Measurements from ENCODE around the gene TEX44. TPM values are rescaled to one million over a fixed set of nuclear protein-coding genes. Genes with fewer than 3 reads are reported as not detected.

The TEX44 gene
- total RNA-seq, 4 donors from 2014 or later = not detected

- H3K27ac ChIP-seq = peak overlapping the region; percentile 11 to 52
- TF ChIP-seq POLR2A (IDR thresholded peaks at IDR 0.05) (no peak), CTCF (IDR thresholded peaks at IDR 0.05) (no peak)
- no peaks in the 10 kb centered on the region for H3K36me3 ChIP-seq
- no peak overlapping the region for H3K4me3 ChIP-seq
- no peaks in the 10 kb centered on the region for H3K9me3 ChIP-seq
- no peaks in the 10 kb centered on the region for H3K27me3 ChIP-seq
- intact Hi-C loops (cut with DNase I; ENCODE audit: low total_unique reads) = no loop called here
- no peaks in the 10 kb centered on the region for H3K4me1 ChIP-seq
- no peak for DNase-seq
Measured at GRCh38 chr2:231634951-231635875, 42.5 kb downstream of the TEX44 start.

GRCh38 chr2:231640241-231640640 lies 47.6 kb downstream of the TEX44 start:
- intact Hi-C loops (cut with DNase I; ENCODE audit: low total_unique reads) = no loop called here
- Histone ChIP-seq H3K4me3 (no peak overlapping the region), H3K27me3 (no peaks in the 10 kb centered on the region), H3K9me3 (no peaks in the 10 kb centered on the region), H3K4me1 (peaks cover 6 to 9% of the 10 kb centered on the region in 2 donors), H3K36me3 (no peaks in the 10 kb centered on the region), H3K27ac (peak overlapping the region; percentile 81 to 82)
- DNase-seq = no peak
- TF ChIP-seq POLR2A (IDR thresholded peaks at IDR 0.05) (no peak), CTCF (IDR thresholded peaks at IDR 0.05) (no peak)

- TF ChIP-seq POLR2A (IDR thresholded peaks at IDR 0.05) (peak in 1 of 2 donors; percentile 14), CTCF (IDR thresholded peaks at IDR 0.05) (peak in 1 of 4 experiments; percentile 9)
- Histone ChIP-seq H3K36me3 (no peaks in the 10 kb centered on the region), H3K27me3 (no peaks in the 10 kb centered on the region), H3K27ac (peak overlapping the region; percentile 81 to 82), H3K9me3 (no peaks in the 10 kb centered on the region), H3K4me3 (no peak overlapping the region), H3K4me1 (peaks cover 6 to 9% of the 10 kb centered on the region in 2 donors)
- DNase-seq = peak; percentile 42 to 64
- intact Hi-C loops (cut with DNase I; ENCODE audit: low total_unique reads) = no loop called here
Measured at GRCh38 chr2:231640641-231641111, 48.0 kb downstream of the TEX44 start.

GRCh38 chr2:231642631-231643494 lies 50.2 kb downstream of the TEX44 start:
- intact Hi-C loops (cut with DNase I; ENCODE audit: low total_unique reads) = no loop called here
- Histone ChIP-seq H3K4me3 (peak overlapping the region; percentile 3 to 9), H3K9me3 (no peaks in the 10 kb centered on the region), H3K36me3 (no peaks in the 10 kb centered on the region), H3K27ac (peak overlapping the region; percentile 97 to 100), H3K27me3 (no peaks in the 10 kb centered on the region), H3K4me1 (peaks cover 6 to 9% of the 10 kb centered on the region in 2 donors)
- TF ChIP-seq POLR2A (IDR thresholded peaks at IDR 0.05) = peak; percentile 59 to 70
- peak in 2 of 4 experiments; percentile 12 to 32 for TF ChIP-seq CTCF (IDR thresholded peaks at IDR 0.05)
- DNase-seq = peak; percentile 87 to 93
